Measurements from ENCODE around the gene TAF11L2.
"Not testable (repeated sequence)": the region's sequence is repeated elsewhere in the genome, so short reads cannot be mapped to it uniquely, and the experiment has no call there.

DNA sequence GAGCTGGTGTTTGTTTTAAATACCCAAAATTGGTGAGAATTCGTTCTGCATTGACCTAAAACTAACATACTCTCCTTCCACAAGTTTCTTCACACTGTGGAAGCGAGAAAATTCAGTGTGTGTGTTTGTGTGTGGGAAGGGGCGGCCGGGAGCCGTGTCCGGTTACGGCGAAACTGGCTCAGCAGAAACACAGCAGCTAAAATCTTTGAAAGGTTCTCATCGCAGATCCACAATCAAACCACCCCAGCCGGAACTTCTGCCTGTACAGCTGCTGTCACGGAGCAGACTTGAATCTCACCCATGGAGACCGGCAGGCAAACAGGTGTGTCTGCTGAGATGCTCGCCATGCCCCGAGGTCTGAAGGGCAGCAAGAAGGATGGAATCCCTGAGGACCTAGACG is 26.9 kb downstream of the TAF11L2 start, which contains the start of gene TAF11L5:
- not testable (repeated sequence) for TF ChIP-seq CTCF (IDR thresholded peaks at IDR 0.05); POLR2AphosphoS5 (IDR thresholded peaks at IDR 0.05; ENCODE audit: low read depth, low read length)
